ENCODE measurements around the gene DRAM2.

DNA sequence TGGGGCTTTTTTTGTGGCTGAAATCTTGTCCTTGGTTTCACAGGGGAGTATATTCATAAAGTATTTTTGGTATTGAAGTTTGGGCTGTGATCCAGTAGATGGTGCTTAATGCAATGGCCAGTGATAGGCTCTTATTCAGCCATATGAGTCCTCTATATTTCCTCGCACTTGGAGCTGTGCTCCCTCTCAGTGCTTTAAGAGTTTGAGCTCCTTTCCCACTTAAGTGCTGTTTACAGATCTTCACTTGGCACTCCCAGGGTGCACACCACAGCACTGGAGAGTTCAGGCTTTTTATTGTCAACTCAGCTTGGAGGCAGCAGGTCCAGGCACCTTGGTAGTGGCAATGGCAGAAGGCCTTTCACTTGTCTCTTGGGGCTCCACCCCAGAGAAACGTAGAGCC lies 54.9 kb downstream of the DRAM2 start:
- TF ChIP-seq EZH2phosphoT487 (IDR thresholded peaks at IDR 0.05; ENCODE audit: borderline replicate concordance, low read length): no peak
- TF ChIP-seq, protein P1, sequence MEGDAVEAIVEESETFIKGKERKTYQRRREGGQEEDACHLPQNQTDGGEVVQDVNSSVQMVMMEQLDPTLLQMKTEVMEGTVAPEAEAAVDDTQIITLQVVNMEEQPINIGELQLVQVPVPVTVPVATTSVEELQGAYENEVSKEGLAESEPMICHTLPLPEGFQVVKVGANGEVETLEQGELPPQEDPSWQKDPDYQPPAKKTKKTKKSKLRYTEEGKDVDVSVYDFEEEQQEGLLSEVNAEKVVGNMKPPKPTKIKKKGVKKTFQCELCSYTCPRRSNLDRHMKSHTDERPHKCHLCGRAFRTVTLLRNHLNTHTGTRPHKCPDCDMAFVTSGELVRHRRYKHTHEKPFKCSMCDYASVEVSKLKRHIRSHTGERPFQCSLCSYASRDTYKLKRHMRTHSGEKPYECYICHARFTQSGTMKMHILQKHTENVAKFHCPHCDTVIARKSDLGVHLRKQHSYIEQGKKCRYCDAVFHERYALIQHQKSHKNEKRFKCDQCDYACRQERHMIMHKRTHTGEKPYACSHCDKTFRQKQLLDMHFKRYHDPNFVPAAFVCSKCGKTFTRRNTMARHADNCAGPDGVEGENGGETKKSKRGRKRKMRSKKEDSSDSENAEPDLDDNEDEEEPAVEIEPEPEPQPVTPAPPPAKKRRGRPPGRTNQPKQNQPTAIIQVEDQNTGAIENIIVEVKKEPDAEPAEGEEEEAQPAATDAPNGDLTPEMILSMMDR (IDR thresholded peaks at IDR 0.05; ENCODE audit: low read depth, low read length, poor library complexity, severe bottlenecking): no peak
